HepG2 (cell line): ENCODE data around the gene SAYSD1. TPM values are rescaled to one million over a fixed set of nuclear protein-coding genes. Genes with fewer than 3 reads are reported as not detected.

Source experiments
- ATAC-seq: fragments of 200-7000 bp; cut with Tn5 transposase; 3 replicates; pipeline ENCODE4 v1.9.1; 2020; ENCODE audit warnings: mild to moderate bottlenecking, moderate library complexity
- BruUV-seq: library from RNA; stranded (reverse); fragments of 400-500 nt; replicated peaks from 2 replicates; lab custom pipeline; 2021; lab: Mats Ljungman, UMichigan
- CTCF ChIA-PET: fragments of 300-600 bp; formaldehyde crosslinking; extraction: SDS; loops from one replicate; lab custom pipeline; 2021; ENCODE audit warnings: low total read pairs, inconsistent platforms, low intra/inter-chr PET ratio; lab: Yijun Ruan, JAX
- POLR2A ChIA-PET: fragments of 350-600 bp; sonication (Branson Sonifier 250); formaldehyde crosslinking; loops from one replicate; lab custom pipeline; 2020; ENCODE audit warnings: antibody characterized with exemption, inconsistent platforms; lab: Yijun Ruan, JAX
- DNase-seq: peaks from one replicate; pipeline ENCODE4 v3.0.0-alpha.2; 2015; ENCODE audit warnings: low spot score
- FAIRE-seq: peaks from 3 replicates; lab custom pipeline; 2011; peaks lifted over from hg19 to GRCh38; lab: Jason Lieb, UNC
- H2AFZ ChIP-seq: one replicate; pipeline ENCODE4 v1.6.1; 2011; ENCODE audit warnings: low read length, inconsistent platforms
- H3K27ac ChIP-seq: fragments of 300-600 bp; 3 replicates; pipeline ENCODE4 v1.8.0; 2011; ENCODE audit warnings: mixed run types, mild to moderate bottlenecking, mixed read lengths, low read length, inconsistent platforms; ENCODE audit not compliant: insufficient read depth; ENCODE audit errors: extremely low read length
- H3K27me3 ChIP-seq, 2 experiments: fragments of 200-600 bp in 1 of 2; 2 replicates in 1 of 2; 3 replicates in 1 of 2; pipeline versions ENCODE4 v1.6.0 to v1.8.0; 2011; ENCODE audit warnings: low read length in 2 of 2, mild to moderate bottlenecking in 2 of 2, moderate library complexity in 2 of 2, inconsistent platforms in 1 of 2; ENCODE audit not compliant: insufficient read depth in 2 of 2, control insufficient read depth in 1 of 2
- H3K36me3 ChIP-seq, 2 experiments: fragments of 200-600 bp in 1 of 2; replicated peaks in 1 of 2; 2 replicates in 1 of 2; 3 replicates in 1 of 2; pipeline versions ENCODE4 v1.5.1 to v1.8.0; 2011; ENCODE audit warnings: low read length in 2 of 2, inconsistent platforms in 1 of 2; ENCODE audit not compliant: insufficient read depth in 2 of 2, control insufficient read depth in 1 of 2
- H3K4me1 ChIP-seq: 2 replicates; pipeline ENCODE4 v1.5.1; 2012; ENCODE audit warnings: low read length, inconsistent platforms; ENCODE audit not compliant: insufficient read depth
- H3K4me2 ChIP-seq: 2 replicates; pipeline ENCODE4 v1.6.0; 2011; ENCODE audit warnings: low read depth, low read length, inconsistent platforms
- H3K4me3 ChIP-seq, 3 experiments: fragments of 200-600 bp in 1 of 3; sonication (generic), shearing (Covaris generic) in 1 of 3; replicated peaks in 1 of 3; 2 replicates each; pipeline ENCODE4 v1.5.1; 2011 to 2016; ENCODE audit warnings: low read length in 3 of 3, inconsistent platforms in 2 of 3, low read depth in 2 of 3, mild to moderate bottlenecking in 2 of 3, control low read depth in 1 of 3, mixed read lengths in 1 of 3; ENCODE audit not compliant: insufficient read depth in 1 of 3
- H3K79me2 ChIP-seq: one replicate; pipeline ENCODE4 v1.6.1; 2011; ENCODE audit warnings: low read length, inconsistent platforms; ENCODE audit not compliant: insufficient read depth
- H3K9ac ChIP-seq: 2 replicates; pipeline ENCODE4 v1.6.0; 2011; ENCODE audit warnings: mild to moderate bottlenecking, low read depth, low read length, inconsistent platforms; ENCODE audit not compliant: insufficient read depth
- H3K9me3 ChIP-seq: 2 replicates; pipeline ENCODE4 v1.5.1; 2012; ENCODE audit warnings: mild to moderate bottlenecking, low read length
- H4K20me1 ChIP-seq: 2 replicates; pipeline ENCODE4 v1.6.0; 2011; ENCODE audit warnings: inconsistent platforms, mild to moderate bottlenecking, low read length, moderate library complexity; ENCODE audit not compliant: insufficient read depth
- HNF4A ChIP-seq: sonication (generic); formaldehyde crosslinking; IDR thresholded peaks from 2 replicates; pipeline ENCODE4 v1.4.0; 2020; ENCODE audit warnings: missing genetic modification reagents
- HNF4G ChIP-seq, 2 experiments: sonication (generic) in 1 of 2; formaldehyde crosslinking in 1 of 2; IDR thresholded peaks; 2 replicates each; pipeline versions ENCODE4 v1.4.0 to v1.6.1; 2011 to 2020; ENCODE audit warnings: borderline replicate concordance in 2 of 2, low read depth in 2 of 2, mild to moderate bottlenecking in 2 of 2, low read length in 1 of 2, missing genetic modification reagents in 1 of 2, moderate library complexity in 1 of 2
- MTF1 ChIP-seq: sonication (generic); formaldehyde crosslinking; IDR thresholded peaks from 2 replicates; pipeline ENCODE4 v1.5.0; 2020; ENCODE audit warnings: missing genetic modification reagents
- PHF21A ChIP-seq: sonication (generic); formaldehyde crosslinking; IDR thresholded peaks from 2 replicates; pipeline ENCODE4 v1.5.0; 2020; ENCODE audit warnings: mild to moderate bottlenecking, missing genetic modification reagents
- SATB2 ChIP-seq: sonication (generic); formaldehyde crosslinking; IDR thresholded peaks from 2 replicates; pipeline ENCODE4 v1.5.0; 2020; ENCODE audit warnings: missing genetic modification reagents
- ZFP41 ChIP-seq: sonication (generic); formaldehyde crosslinking; IDR thresholded peaks from 2 replicates; pipeline ENCODE4 v1.4.0; 2020; ENCODE audit warnings: mild to moderate bottlenecking, missing genetic modification reagents, borderline replicate concordance
- ZFYVE20 ChIP-seq: sonication (generic); formaldehyde crosslinking; IDR thresholded peaks from 2 replicates; pipeline ENCODE4 v1.8.0; 2023; ENCODE audit warnings: low read depth, mild to moderate bottlenecking, moderate library complexity, missing genetic modification reagents, borderline replicate concordance
- ZNF367 ChIP-seq: sonication (generic); formaldehyde crosslinking; IDR thresholded peaks from 2 replicates; pipeline ENCODE4 v1.4.0; 2020; ENCODE audit warnings: missing genetic modification reagents, borderline replicate concordance
- ZNF790 ChIP-seq: sonication (generic); formaldehyde crosslinking; IDR thresholded peaks from 2 replicates; pipeline ENCODE4 v1.8.0; 2022; ENCODE audit warnings: missing genetic modification reagents, mild to moderate bottlenecking, borderline replicate concordance
- WGBS: methylation state at CpG from one replicate; pipeline ENCODE4 v1.1.6; 2017; ENCODE audit warnings: low lambda C conversion rate; 5-methylcytosine and 5-hydroxymethylcytosine counted together
- in situ Hi-C: cut with HindIII; loops from 2 replicates; pipeline ENCODE4 v1.10.0; 2017; ENCODE audit warnings: low pct_unique_long_range_greater_than_20kb; ENCODE audit not compliant: extremely low pct_ligation_motif_present
- intact Hi-C: fragments of 100-400 bp; cut with micrococcal nuclease; formaldehyde crosslinking; loops from one replicate; pipeline ENCODE4 v1.10.0; 2022; ENCODE audit not compliant: unreplicated experiment
- polyA plus RNA-seq, 8 experiments: library from polyadenylated mRNA; depleted of rRNA in 3 of 8; stranded (reverse) in 7 of 8; unstranded in 1 of 8; fragments of >200 nt; fragmentation: Illumina TruSeq in 4 of 8; extraction: Trizol in 4 of 8; gene quantifications; 2 replicates each; pipeline versions ENCODE4 v1.2.1 to v1.2.3, GENCODE V29; 2011 to 2016; ENCODE audit warnings: low read depth in 4 of 8, missing spikeins in 1 of 8, mixed read lengths in 1 of 8; ENCODE audit not compliant: insufficient read depth in 1 of 8
- total RNA-seq, 5 experiments: library from RNA; depleted of rRNA; stranded (reverse); fragments of >200 nt; fragmentation: Illumina TruSeq; extraction: Trizol; gene quantifications; 2 replicates each; pipeline ENCODE4 v1.2.3, GENCODE V29; 2016; ENCODE audit warnings: low read depth in 1 of 5
- TF ChIP-seq, protein P1 (sequence below): sonication (generic); formaldehyde crosslinking; IDR thresholded peaks from 2 replicates; pipeline ENCODE4 v1.4.0; 2020; ENCODE audit warnings: mild to moderate bottlenecking, missing genetic modification reagents
- TF ChIP-seq, protein P2 (sequence below): sonication (generic); formaldehyde crosslinking; IDR thresholded peaks from 2 replicates; pipeline ENCODE4 v1.4.0; 2020; ENCODE audit warnings: mild to moderate bottlenecking, missing genetic modification reagents
- TF ChIP-seq, protein P3 (sequence below): sonication (generic); formaldehyde crosslinking; IDR thresholded peaks from 2 replicates; pipeline ENCODE4 v1.4.0; 2020; ENCODE audit warnings: missing genetic modification reagents
- TF ChIP-seq, protein P4 (sequence below): sonication (generic); formaldehyde crosslinking; conservative IDR thresholded peaks from 2 replicates; pipeline ENCODE4 v1.4.0; 2020; ENCODE audit warnings: missing genetic modification reagents
- TF ChIP-seq, protein P5 (sequence below): sonication (generic); formaldehyde crosslinking; IDR thresholded peaks from 2 replicates; pipeline ENCODE4 v1.5.0; 2020; ENCODE audit warnings: mild to moderate bottlenecking, missing genetic modification reagents, moderate library complexity

SAYSD1 gene
- total and polyA plus RNA-seq, 2 of the 13 experiments (the other 11 are each of a cell fraction or from before 2014, with no cell fraction given): 10.1 to 16.0 TPM

DNA sequence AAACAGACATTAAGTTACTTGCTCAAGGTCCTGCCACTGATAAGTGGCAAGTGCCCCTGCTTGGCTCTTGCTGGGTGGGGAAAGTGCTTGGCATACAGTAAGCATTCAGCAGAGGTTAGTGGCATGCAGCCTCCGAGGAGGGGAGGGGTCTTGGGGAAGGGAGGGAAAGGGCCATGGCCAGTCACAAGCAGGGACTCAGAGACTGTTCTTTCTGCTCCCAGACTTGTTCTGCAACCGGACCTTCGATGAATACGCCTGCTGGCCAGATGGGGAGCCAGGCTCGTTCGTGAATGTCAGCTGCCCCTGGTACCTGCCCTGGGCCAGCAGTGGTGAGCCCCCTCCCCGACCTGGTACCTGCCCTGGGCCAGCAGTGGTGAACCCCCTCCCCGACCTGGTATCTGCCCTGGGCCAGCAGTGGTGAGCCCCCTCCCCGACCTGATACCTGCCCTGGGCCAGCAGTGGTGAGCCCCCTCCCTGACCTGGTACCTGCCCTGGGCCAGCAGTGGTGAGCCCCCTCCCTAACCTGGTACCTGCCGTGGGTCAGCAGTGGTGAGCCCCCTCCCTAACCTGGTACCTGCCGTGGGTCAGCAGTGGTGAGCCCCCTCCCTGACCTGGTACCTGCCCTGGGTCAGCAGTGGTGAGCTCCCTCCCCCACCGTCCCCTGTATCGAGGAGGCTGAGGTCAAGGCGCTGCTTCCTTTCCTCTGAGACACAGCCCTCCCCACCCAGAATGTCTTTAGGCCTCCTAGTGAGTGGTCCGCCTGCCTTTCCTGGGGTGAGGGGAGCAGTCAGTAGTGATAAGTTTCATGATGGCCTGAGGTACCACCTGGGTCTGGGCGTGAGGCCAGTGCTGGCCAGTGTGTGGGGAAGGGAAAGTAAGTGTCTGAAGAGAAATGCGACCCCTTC lies 57.5 kb downstream of the SAYSD1 start (continued):
- no peak for TF ChIP-seq SATB2 (CRISPR knock-in tag)
- TF ChIP-seq, protein P1, sequence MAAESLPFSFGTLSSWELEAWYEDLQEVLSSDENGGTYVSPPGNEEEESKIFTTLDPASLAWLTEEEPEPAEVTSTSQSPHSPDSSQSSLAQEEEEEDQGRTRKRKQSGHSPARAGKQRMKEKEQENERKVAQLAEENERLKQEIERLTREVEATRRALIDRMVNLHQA (CRISPR knock-in tag): no peak
- TF ChIP-seq, protein P2, sequence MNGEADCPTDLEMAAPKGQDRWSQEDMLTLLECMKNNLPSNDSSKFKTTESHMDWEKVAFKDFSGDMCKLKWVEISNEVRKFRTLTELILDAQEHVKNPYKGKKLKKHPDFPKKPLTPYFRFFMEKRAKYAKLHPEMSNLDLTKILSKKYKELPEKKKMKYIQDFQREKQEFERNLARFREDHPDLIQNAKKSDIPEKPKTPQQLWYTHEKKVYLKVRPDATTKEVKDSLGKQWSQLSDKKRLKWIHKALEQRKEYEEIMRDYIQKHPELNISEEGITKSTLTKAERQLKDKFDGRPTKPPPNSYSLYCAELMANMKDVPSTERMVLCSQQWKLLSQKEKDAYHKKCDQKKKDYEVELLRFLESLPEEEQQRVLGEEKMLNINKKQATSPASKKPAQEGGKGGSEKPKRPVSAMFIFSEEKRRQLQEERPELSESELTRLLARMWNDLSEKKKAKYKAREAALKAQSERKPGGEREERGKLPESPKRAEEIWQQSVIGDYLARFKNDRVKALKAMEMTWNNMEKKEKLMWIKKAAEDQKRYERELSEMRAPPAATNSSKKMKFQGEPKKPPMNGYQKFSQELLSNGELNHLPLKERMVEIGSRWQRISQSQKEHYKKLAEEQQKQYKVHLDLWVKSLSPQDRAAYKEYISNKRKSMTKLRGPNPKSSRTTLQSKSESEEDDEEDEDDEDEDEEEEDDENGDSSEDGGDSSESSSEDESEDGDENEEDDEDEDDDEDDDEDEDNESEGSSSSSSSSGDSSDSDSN (CRISPR knock-in tag): no peak
- no peak for TF ChIP-seq ZFP41 (CRISPR knock-in tag)
- TF ChIP-seq ZNF790 (CRISPR knock-in tag): no peak
- TF ChIP-seq ZFYVE20 (CRISPR knock-in tag): no peak
- TF ChIP-seq, protein P3, sequence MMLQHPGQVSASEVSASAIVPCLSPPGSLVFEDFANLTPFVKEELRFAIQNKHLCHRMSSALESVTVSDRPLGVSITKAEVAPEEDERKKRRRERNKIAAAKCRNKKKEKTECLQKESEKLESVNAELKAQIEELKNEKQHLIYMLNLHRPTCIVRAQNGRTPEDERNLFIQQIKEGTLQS (CRISPR knock-in tag): no peak
- no peak for TF ChIP-seq HNF4A

DNA sequence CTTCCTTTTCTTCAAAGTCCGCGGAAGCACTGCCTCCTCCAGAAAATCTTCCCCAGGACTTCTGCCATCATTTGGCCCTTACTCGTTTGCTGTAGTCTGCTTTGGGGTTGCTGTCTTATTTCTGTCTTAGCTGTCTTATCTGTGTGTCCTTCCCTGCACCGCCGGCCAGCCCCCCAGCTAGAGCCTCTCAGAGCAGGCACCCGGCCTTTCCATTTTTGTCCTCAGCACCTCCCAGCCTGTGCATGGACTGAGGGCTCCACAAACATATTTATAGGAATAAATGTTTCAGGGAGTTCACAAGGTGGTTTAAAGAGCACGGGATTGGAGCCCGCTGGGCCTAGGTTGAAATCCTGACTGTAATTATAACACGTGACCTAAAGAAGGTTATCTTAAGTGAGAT lies 58.3 kb downstream of the SAYSD1 start:
- Histone ChIP-seq H3K79me2 (no peaks in the 10 kb centered on the region), H3K36me3 (no peaks in the 10 kb centered on the region), H3K9ac (no peak overlapping the region), H2AFZ (no peak overlapping the region), H3K4me2 (no peak overlapping the region), H3K27ac (no peak overlapping the region), H4K20me1 (no peaks in the 10 kb centered on the region), H3K4me1 (no peaks in the 10 kb centered on the region), H3K27me3 (peaks cover 0 to 35% of the 10 kb centered on the region in 2 experiments; a peak in 3 of 5 replicates), H3K4me3 (no peak overlapping the region), H3K9me3 (no peaks in the 10 kb centered on the region)
- ChIA-PET CTCF (no interaction called here), POLR2A (no interaction called here)
- ATAC-seq: no peak
- no peak for FAIRE-seq
- intact Hi-C loops: no loop called here
- WGBS: 56% methylated on average over 9 of the region's 9 CpGs
- DNase-seq: no peak
- in situ Hi-C loops: no loop called here
- BruUV-seq: no TSS peak
- TF ChIP-seq HNF4G (IDR thresholded peaks at IDR 0.05; ENCODE audit: borderline replicate concordance, low read depth, low read length): no peak
- no peak for TF ChIP-seq HNF4G (CRISPR knock-in tag; IDR thresholded peaks at IDR 0.05; ENCODE audit: borderline replicate concordance, low read depth)
- TF ChIP-seq, protein P4, sequence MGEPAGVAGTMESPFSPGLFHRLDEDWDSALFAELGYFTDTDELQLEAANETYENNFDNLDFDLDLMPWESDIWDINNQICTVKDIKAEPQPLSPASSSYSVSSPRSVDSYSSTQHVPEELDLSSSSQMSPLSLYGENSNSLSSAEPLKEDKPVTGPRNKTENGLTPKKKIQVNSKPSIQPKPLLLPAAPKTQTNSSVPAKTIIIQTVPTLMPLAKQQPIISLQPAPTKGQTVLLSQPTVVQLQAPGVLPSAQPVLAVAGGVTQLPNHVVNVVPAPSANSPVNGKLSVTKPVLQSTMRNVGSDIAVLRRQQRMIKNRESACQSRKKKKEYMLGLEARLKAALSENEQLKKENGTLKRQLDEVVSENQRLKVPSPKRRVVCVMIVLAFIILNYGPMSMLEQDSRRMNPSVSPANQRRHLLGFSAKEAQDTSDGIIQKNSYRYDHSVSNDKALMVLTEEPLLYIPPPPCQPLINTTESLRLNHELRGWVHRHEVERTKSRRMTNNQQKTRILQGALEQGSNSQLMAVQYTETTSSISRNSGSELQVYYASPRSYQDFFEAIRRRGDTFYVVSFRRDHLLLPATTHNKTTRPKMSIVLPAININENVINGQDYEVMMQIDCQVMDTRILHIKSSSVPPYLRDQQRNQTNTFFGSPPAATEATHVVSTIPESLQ (CRISPR knock-in tag): no peak
- no peak for TF ChIP-seq MTF1 (CRISPR knock-in tag)
- no peak for TF ChIP-seq PHF21A
- no peak for TF ChIP-seq ZNF367 (CRISPR knock-in tag)
- TF ChIP-seq, protein P5, sequence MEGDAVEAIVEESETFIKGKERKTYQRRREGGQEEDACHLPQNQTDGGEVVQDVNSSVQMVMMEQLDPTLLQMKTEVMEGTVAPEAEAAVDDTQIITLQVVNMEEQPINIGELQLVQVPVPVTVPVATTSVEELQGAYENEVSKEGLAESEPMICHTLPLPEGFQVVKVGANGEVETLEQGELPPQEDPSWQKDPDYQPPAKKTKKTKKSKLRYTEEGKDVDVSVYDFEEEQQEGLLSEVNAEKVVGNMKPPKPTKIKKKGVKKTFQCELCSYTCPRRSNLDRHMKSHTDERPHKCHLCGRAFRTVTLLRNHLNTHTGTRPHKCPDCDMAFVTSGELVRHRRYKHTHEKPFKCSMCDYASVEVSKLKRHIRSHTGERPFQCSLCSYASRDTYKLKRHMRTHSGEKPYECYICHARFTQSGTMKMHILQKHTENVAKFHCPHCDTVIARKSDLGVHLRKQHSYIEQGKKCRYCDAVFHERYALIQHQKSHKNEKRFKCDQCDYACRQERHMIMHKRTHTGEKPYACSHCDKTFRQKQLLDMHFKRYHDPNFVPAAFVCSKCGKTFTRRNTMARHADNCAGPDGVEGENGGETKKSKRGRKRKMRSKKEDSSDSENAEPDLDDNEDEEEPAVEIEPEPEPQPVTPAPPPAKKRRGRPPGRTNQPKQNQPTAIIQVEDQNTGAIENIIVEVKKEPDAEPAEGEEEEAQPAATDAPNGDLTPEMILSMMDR: no peak
